NCI-H446 (cell line): ENCODE results near the gene KANSL3.
A peak's percentile ranks its signal among the peaks of the same experiment; 100 is the strongest.
"Not testable (repeated sequence)": the region's sequence is repeated elsewhere in the genome, so short reads cannot be mapped to it uniquely, and the experiment has no call there.

Experiments used
- DNase-seq, 2 experiments: peaks; one replicate each; lab custom pipeline; 2025; lab: John Stamatoyannopoulos, UW

The KANSL3 gene

GRCh38 chr2:96638144-96639121 lies at the start of gene KANSL3:
KANSL3 (minus strand) TSS chr2:96638312; CDS start chr2:96637135, 1,177 bp downstream.
- DNase-seq, result peak; percentile 80 to 94

DNA sequence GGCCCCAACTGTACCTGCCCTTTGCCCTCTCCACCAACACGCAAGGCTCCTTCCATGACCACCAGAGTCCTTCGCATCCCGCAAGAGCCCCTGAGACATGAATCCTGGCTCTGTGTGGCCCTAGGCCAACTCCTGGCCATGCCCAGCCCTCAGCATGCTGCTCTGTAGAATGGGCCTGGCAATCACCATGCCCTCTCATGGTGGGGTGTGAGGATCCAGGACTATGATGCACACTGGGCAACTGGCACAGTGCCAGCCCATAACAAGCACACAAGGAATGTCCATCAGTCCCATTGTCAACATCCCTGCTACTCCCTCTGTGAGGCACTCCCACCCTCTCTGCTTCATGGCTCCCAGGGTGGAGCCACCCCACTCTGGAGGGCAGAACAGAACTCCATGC lies 49.2 kb upstream of the KANSL3 start:
- DNase-seq, result no peak

GRCh38 chr2:96685577-96686459 lies 47.7 kb upstream of the KANSL3 start:
- DNase-seq, result peak in 1 of 2 experiments; percentile 20

- no peak for DNase-seq
Measured at GRCh38 chr2:96684883-96685576, 46.9 kb upstream of the KANSL3 start.

GRCh38 chr2:96683972-96684820 lies 46.1 kb upstream of the KANSL3 start:
- DNase-seq, result no peak

DNA sequence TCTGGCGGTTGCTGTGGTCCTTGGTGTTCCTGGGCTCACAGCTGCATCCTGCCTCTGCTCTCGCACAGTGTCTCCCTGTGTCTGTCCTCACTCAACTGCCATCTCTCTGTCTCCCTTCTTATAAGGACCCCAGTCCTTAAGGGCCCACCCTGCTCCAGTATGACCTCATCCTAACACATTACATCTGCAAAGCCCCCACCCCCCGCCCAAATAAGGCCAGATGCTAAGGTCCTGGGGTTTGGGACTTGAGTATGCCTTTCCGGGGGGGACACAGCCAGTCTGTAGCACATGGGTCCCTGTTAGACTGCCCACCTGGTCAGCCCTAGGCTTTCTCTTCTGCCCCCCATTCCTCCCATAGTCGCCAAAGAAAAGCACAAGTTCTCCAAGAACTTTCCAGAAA lies 45.2 kb upstream of the KANSL3 start:
- no peak for DNase-seq

DNA sequence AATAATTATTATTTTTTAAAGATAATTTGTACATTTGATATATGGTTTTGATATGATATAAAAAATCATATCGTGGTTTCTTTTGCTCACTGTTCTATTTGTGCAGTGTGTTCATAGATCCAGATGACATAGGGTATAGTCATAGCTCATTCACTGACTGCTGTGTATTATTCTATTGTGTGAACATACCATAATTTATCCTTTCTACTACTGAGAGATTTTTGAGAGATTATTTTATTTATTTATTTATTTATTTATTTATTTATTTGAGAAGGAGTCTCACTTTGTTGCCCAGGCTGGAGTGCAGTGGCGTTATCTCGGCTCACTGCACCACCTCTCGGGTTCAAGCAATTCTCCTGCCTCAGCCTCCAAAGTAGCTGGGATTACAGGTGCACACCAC lies 43.4 kb upstream of the KANSL3 start:
- no peak for DNase-seq

GRCh38 chr2:96680561-96681141 lies 42.5 kb upstream of the KANSL3 start:
- no peak for DNase-seq

GRCh38 chr2:96679848-96680247 lies 41.7 kb upstream of the KANSL3 start:
- no peak for DNase-seq

- no peak for DNase-seq
Measured at GRCh38 chr2:96669539-96670215, 31.6 kb upstream of the KANSL3 start.

GRCh38 chr2:96668771-96669170 lies 30.7 kb upstream of the KANSL3 start:
- no peak for DNase-seq

DNA sequence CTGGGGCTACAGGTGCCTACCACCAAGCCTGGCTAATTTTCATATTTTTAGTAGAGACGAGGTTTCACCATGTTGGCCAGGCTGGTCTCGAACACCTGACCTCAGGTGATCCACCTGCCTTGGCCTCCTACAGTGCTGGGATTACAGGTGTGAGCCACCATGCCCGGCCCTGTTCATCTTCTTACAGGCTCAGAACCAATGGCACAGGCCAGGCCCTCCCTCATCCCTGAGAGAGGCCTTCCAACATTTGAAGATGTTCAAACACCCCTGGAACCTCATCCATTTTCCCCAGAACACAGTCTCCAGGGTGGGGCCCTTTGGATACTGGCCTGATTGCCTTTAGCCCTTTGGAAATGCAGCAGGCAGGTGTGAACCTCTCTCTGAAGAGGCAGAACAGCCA lies 27.6 kb upstream of the KANSL3 start:
- DNase-seq, result not testable (repeated sequence)

DNA sequence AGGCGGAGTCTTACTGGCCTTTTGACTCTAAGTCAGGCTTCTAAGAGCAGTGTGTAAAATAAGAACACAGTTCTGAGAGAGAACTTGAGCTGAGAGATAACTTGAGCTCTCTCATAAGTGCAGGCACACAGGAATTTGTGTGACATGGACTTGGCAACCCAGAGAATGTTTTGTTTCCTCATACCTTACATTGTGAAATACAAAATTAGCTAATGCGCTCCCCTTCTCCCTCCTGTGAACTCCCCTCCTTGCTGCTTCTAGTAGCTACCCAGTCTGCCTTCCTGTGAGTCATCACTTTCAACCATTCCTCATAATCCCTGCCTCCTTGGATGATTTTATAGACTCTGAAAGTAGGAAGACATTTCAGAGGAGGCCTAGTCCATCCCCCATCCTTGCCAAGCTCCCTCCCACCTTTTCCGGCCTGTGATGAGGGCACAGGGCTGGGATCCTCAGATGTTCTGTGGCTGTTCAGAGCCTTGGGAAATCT lies 27.0 kb upstream of the KANSL3 start:
- DNase-seq, result no peak

GRCh38 chr2:96664366-96664925 lies 26.3 kb upstream of the KANSL3 start:
- no peak for DNase-seq

DNA sequence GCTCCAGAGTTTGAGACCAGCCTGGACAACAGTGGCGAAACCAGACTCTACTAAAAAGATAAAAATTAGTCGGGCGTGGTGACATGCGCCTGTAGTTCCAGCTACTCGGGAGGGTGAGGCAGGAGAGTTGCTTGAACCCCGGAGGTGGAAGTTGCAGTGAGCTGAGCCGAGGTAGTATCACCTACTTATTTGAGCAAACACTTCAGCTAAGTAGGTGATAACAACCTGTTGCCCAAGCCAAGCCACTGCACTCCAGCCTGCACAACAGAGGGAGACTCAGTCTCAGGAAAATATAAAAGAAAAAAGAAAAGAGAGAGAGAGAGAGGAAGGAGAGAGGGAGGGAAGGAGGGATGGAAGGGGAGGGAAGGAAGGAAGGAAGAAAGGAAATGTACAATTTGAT lies 25.7 kb upstream of the KANSL3 start:
- no peak for DNase-seq

DNA sequence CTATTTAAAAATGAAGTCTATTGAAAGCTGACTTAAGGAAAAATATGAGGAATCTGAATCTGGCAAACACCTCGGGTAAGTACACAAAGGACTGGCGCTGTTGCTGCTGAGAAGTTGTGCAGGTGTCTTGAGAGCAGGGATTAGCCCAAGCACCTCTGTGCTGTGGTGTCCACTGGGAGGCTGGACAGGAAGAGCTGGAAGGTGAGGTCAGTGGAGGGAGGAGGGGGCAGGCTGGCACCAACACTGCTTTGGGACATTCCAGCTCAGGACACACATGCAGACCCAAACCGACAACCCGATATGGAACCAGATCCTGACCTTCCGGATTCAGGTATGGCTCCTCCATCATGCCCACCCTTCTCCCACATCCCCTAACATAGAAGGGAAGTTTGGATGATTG lies 25.1 kb upstream of the KANSL3 start:
- no peak for DNase-seq

DNA sequence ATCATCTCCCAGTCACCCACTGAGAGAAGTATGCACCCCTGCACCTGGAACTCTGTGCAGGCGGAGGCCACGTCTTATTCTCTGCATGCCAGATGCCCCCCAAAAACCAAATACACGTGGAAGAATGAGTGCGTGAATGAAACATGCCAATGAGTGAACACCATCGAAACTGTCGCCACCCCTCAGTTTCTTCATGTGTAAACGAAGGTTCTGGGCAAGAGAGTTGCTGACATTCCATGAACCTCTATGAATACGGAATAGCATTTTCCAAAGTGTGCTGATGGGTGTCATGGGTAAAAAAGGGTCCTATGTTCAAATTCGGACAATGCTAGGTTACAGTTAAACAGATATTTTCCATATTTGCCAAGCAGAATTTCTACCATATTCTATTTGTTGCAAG lies 24.2 kb upstream of the KANSL3 start:
- no peak for DNase-seq

DNA sequence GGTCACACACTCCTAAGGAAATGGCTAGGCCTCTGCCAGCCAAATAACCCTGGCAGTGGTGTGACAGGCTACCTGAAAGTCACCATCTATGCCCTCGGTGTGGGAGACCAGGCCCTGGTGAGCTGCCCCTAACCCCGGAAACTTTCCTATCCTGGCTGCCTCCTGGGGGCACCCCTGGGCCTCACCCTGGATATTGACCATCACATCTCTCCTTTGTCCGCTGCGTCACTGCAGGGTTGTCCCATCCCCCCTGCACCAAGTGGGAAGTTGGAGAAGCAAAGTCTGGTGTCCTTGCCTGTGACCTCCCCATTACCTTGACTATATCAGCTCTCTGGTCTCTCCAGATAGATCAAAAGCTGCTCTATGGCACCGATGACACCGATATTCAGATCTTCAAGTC lies 23.2 kb upstream of the KANSL3 start:
- DNase-seq, result no peak

- DNase-seq, result no peak
Measured at GRCh38 chr2:96656540-96656939, 18.4 kb upstream of the KANSL3 start.

DNA sequence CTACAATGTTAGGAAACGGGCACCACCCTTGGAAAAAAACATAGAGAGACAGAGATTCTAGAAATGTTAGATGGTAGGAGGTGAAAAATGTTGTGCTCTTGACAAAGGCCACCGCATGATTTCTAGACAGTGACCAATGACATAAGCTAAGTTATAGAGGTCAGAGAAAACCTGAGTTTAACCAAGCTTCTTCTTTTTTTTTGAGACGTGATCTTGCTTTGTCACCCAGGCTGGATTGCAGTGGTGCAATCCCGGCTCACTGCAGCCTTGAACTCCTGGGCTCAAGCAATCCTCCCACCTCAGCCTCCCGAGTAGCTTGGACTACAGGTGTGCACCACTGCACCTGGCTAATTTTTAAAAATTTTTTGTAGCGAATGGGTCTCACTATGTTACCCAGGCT lies 17.4 kb upstream of the KANSL3 start:
- no peak for DNase-seq
